ENCODE data around the gene PCSK5.
"Not testable (repeated sequence)": the region's sequence is repeated elsewhere in the genome, so short reads cannot be mapped to it uniquely, and the experiment has no call there.

Gene PCSK5

GRCh38 chr9:75891277-75891741, 836 bp downstream of the PCSK5 start:
- no peak for DNase-seq

DNA sequence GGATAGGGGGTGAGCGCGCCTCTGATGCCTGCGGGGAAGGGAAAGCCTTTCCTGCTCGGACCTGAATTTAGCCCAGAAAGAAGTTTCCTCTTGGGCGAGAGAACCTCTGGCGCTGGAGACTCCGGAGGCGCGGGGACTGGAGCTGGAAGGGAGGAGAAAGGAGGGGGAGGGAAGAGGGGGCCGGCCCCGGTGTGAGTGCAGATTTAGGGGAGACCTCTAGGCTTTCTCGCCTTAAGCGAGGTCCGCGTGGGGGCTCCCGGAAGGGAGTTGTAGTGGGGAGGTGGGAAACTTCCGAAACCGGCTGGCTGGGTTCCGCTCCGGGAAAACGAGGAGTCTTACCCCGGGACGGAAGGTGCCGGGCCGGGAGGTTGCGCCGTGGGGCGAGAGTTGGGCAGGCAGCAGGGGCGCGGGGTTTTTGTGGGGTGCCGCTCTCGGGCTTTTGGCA, 1.3 kb downstream of the PCSK5 start:
- DNase-seq: no peak

- no peak for DNase-seq
These were observed 1.9 kb downstream of the PCSK5 start for GRCh38 chr9:75892216-75892911.

- no peak for DNase-seq
These were observed 2.6 kb downstream of the PCSK5 start for GRCh38 chr9:75893106-75893505.

- no peak for DNase-seq
These were observed 4.1 kb downstream of the PCSK5 start for GRCh38 chr9:75894566-75894965.

DNA sequence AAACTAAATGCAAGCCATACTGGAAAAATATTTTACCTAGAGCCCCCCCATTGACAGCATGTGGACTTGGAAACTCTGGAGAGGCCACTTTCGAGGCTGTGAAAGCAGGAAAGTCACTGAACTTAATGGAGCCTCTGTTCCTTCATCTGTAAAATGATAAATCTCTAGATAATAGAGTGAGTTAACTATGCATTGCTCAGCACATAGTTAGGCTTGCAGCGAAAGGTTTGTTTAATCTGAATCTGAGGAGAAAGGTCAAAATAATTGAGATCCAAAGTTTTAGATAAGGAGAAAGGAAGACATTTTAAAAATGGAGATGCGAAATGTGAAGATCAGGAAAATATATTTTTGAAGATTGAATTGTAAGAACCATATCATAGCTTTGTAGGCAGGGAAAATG, 4.6 kb downstream of the PCSK5 start:
- DNase-seq: no peak

GRCh38 chr9:75896193-75896592, 5.7 kb downstream of the PCSK5 start:
- no peak for DNase-seq

DNA sequence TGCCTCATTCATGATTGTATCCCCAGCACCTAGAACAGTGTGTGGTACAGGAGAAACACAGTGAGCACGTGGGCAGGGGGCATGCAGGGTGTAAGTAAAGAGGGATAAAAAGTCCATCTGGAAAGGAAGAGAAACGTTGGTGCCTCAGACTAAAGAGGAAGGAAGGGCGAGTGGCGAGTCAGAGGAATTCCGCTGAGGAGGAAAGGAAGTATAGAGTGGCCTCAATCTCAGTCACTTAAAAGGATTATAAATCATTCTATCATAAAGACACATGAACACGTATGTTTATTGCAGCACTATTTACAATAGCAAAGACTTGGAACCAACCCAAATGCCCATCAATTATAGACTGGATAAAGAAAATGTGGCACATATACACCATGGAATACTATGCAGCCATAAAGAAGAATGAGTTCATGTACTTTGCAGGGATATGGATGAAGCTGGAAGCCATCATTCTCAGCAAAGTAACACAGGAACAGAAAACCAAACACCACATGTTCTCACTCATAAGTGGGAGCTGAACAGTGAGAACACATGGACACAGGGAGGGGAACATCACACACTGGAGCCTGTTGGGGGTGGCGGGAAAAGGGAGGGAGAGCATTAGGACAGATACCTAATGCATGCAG, 10.5 kb downstream of the PCSK5 start:
- DNase-seq: not testable (repeated sequence)

GRCh38 chr9:75903785-75904360, 13.4 kb downstream of the PCSK5 start:
- DNase-seq: no peak

DNA sequence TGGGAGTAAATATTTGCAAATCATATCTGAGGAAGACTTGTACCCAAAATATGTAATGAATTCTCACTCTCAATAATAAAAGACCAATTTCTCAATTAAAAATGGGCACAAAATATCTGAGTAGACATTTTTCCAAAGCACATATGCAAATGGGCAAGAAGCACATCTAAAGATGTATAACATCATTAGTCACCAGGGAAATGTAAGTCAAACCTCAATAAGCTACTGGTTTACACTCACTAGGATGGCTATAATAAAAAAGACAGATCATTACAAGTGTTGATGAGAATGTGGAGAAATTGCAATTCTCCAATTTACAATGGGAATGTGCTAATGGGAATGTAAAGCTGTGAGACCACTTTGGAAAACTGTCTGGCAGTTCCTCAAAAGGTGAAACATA, 13.9 kb downstream of the PCSK5 start:
- DNase-seq: no peak

DNA sequence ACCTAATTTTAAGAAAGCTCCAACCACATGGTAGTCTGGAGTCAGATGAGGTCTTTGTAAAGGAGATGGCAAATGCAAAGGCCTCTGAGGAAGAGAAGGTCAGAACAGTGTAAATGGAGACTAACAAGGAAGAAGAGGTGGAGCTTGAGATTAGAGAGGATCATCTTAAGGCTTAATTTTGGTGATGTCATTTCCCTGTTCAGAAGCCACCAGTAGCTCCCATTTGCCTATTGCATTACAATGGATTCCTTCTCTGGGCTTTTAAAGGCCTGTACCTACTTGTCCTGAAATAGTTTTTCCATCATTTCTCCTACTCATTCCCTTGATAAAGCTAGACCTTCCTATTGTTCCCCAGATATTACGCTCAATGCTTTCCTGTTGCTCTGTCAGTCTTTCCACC, 16.1 kb downstream of the PCSK5 start:
- no peak for DNase-seq

DNA sequence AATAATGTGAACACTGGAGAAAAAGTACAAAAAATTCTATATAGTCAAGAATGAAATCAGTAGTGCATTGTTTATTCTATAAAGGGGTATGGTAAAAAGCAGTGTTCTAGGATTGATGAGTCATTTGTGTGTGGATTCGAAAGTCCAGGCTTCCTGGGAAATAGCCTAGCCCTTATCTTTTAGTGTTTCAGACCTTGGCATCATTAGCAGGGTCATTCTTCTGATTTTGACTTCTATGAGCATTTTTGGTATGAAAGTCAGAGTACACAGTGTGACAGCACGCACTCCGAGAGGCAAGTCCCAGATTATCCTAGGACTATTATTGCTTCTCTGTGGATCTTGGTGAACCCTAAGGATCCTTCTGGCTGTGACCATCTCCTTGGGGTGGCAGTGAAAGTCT, 16.9 kb downstream of the PCSK5 start:
- no peak for DNase-seq

DNA sequence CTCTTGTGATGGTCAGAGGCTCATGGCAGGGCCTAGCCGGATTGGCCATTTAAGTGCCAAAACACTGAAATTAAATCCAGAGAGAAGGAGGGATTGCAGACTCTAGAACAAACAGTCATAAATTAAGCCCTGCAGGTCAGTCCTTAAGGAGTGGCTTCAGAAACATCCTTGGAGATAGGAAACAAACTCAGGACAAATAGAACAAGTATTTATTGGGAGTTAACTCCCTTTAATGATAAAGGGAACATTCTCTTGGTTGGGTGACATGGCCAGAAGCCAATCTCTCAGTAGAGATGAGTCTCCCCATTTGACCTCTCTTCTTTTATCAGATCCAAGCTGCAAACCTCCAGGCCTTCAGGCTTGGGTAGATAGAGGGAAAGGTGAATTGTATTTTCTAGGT, 17.4 kb downstream of the PCSK5 start:
- no peak for DNase-seq

- no peak for DNase-seq
These were observed 19.3 kb downstream of the PCSK5 start for GRCh38 chr9:75909776-75910175.

GRCh38 chr9:75910731-75911130, 20.3 kb downstream of the PCSK5 start:
- DNase-seq: no peak

DNA sequence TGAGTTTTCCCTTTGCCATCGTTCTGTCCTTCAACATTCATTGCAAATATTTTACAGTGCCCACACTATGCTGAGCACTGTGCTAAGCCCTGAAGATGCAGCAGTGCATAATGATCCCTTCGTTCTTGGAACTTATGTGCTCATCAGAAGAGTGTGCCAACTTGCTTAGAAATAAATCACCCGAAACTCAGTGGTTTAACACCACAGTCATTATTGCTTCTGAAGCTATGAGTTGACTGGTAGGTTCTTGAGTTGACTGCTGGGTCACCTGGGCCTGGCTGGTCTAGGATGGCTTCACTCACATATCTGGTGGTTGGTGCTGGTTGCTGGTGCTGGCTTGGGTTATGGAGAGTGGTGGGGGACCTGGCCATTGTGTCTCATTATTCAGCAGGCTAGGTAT, 20.9 kb downstream of the PCSK5 start:
- DNase-seq: no peak

- no peak for DNase-seq
These were observed 22.5 kb downstream of the PCSK5 start for GRCh38 chr9:75912951-75913350.

DNA sequence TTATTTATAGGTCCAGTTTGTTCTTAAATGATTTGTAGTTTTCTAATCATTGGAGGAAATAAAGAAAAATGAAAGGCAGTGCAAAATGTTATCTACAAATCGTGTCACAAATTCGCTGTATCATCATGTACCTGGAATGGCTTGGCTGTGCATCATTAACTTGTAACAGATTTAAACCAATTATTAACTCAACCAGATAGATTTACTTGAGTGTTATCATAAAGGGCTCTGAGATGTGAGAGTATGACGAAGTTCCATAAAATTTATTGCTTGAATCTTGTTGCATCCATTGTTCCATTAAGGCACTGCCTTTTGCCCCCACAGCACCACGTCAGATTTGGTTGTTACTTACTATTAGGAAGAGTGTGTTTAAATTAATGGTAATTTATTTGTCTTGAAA, 23.5 kb downstream of the PCSK5 start:
- no peak for DNase-seq

- no peak for DNase-seq
These were observed 24.5 kb downstream of the PCSK5 start for GRCh38 chr9:75914883-75915452.

DNA sequence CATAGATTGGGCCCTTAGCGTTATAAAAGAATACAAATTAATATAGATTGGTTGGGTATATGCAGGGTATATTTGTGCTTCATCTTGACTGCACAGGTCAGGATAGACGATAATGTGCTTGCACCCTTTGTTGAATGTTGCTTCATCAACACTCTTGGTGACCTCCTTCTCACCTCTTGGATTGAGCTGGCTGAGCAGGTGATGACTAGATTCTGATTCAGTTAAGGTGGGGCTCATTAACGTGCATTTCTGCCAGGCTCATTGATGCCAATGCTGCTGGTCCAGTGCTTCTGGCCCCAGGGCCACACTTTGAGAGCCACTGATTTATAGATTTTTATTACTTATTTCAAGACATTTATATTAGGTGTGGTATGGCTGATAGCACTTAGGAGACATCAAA, 27.7 kb downstream of the PCSK5 start:
- no peak for DNase-seq

GRCh38 chr9:75918909-75919308, 28.4 kb downstream of the PCSK5 start:
- no peak for DNase-seq

- no peak for DNase-seq
These were observed 31.1 kb downstream of the PCSK5 start for GRCh38 chr9:75921391-75922127.

- no peak for DNase-seq
These were observed 35.9 kb downstream of the PCSK5 start for GRCh38 chr9:75926385-75926784.

All from NCI-H748 treated with DMSO at 0.1 percent for 48 hours (cell line).